ENCODE results near the gene LLGL2.

DNA sequence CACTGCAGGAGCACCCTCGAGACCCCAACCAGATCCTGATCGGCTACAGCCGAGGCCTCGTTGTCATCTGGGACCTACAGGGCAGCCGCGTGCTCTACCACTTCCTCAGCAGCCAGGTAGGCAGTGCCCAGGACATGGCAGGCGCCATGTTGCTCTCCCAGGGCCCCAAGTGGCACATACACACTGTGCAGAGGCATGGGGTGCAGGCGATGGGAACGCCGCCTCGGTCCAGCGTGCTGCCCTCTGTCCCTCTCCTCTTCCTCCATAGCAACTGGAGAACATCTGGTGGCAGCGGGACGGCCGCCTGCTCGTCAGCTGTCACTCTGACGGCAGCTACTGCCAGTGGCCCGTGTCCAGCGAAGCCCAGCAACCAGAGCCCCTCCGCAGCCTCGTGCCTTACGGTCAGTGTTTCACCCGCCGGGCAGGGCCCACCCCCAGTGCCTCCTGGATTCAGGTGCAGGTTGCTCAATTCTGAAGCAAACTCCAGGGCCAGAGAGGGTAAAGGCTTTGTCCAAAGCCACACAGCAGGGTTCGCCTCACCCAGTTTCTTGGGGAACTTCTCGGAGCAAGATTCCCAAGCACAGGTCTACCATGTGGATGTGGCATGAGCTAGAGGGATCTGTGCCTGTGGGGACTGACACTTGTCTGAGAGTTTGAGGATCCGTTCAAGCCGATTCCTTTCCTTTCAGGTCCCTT lies 37.7 kb downstream of the LLGL2 start:
- TF ChIP-seq CTCF (IDR thresholded peaks at IDR 0.05), result no peak
- no peak for TF ChIP-seq EP300 (IDR thresholded peaks at IDR 0.05)
